CD8-positive, alpha-beta memory T cell (primary cell): ENCODE data around the gene SCRN3. TPM values are rescaled to one million over a fixed set of nuclear protein-coding genes. Genes with fewer than 3 reads are reported as not detected.

Source experiments
- CTCF ChIA-PET: fragments of 350-600 bp; sonication (Branson Sonifier 250); formaldehyde crosslinking; loops from one replicate; lab custom pipeline; 2021; ENCODE audit warnings: antibody characterized with exemption; lab: Charles Lee
- POLR2A ChIA-PET: fragments of 350-600 bp; sonication (Branson Sonifier 250); formaldehyde crosslinking; loops from one replicate; lab custom pipeline; 2021; ENCODE audit warnings: antibody characterized with exemption; lab: Charles Lee
- DNase-seq, 5 donors: peaks; one replicate each; pipeline versions ENCODE4 v3.0.0 to v3.0.0-alpha.2; 2020 to 2022; ENCODE audit warnings: mixed read lengths in 1 of 5
- H3K27ac ChIP-seq: one replicate; pipeline ENCODE4 v1.7.0; 2013; ENCODE audit warnings: low read depth, mild to moderate bottlenecking, low read length, moderate library complexity
- H3K27me3 ChIP-seq: 2 replicates; pipeline ENCODE4 v1.7.0; 2013; ENCODE audit warnings: low read length, mild to moderate bottlenecking; ENCODE audit not compliant: insufficient read depth, poor library complexity, severe bottlenecking
- H3K36me3 ChIP-seq: 2 replicates; pipeline ENCODE4 v1.7.0; 2013; ENCODE audit warnings: mild to moderate bottlenecking, low read length, moderate library complexity; ENCODE audit not compliant: insufficient read depth
- H3K4me1 ChIP-seq: 2 replicates; pipeline ENCODE4 v1.7.0; 2013; ENCODE audit warnings: mild to moderate bottlenecking, low read length, moderate library complexity; ENCODE audit not compliant: insufficient read depth
- H3K4me3 ChIP-seq: 2 replicates; pipeline ENCODE4 v1.7.0; 2013; ENCODE audit warnings: mild to moderate bottlenecking, low read length
- H3K9me3 ChIP-seq: 2 replicates; pipeline ENCODE4 v1.7.0; 2013; ENCODE audit warnings: mild to moderate bottlenecking, low read length
- H3K27ac Mint-ChIP-seq, 8 donors: one replicate each; pipeline ENCODE4 v1.8.0; 2020 to 2021; ENCODE audit warnings: mixed read lengths in 8 of 8, mild to moderate bottlenecking in 6 of 8, inconsistent platforms in 3 of 8, moderate library complexity in 3 of 8
- H3K27me3 Mint-ChIP-seq, 2 donors: one replicate each; pipeline ENCODE4 v1.8.0; 2020 to 2021; ENCODE audit warnings: mixed read lengths in 2 of 2, mild to moderate bottlenecking in 1 of 2, moderate library complexity in 1 of 2
- H3K36me3 Mint-ChIP-seq, 3 donors: one replicate each; pipeline ENCODE4 v1.8.0; 2020 to 2021; ENCODE audit warnings: mixed read lengths in 3 of 3, inconsistent platforms in 1 of 3, mild to moderate bottlenecking in 1 of 3
- H3K4me1 Mint-ChIP-seq, 3 donors: one replicate each; pipeline ENCODE4 v1.8.0; 2020 to 2021; ENCODE audit warnings: mixed read lengths in 3 of 3, inconsistent platforms in 1 of 3, mild to moderate bottlenecking in 1 of 3
- H3K4me3 Mint-ChIP-seq, 7 donors: one replicate each; pipeline ENCODE4 v1.8.0; 2020 to 2021; ENCODE audit warnings: mixed read lengths in 7 of 7, mild to moderate bottlenecking in 6 of 7, moderate library complexity in 4 of 7, inconsistent platforms in 2 of 7
- H3K9me3 Mint-ChIP-seq, 5 donors: one replicate each; pipeline ENCODE4 v1.8.0; 2020 to 2022; ENCODE audit warnings: mixed read lengths in 5 of 5, mild to moderate bottlenecking in 3 of 5, moderate library complexity in 2 of 5, inconsistent platforms in 1 of 5
- polyA plus RNA-seq: library from polyadenylated mRNA; unstranded; fragments of 300-500 nt; fragmentation: Illumina TruSeq; gene quantifications from one replicate; pipeline ENCODE4 v1.2.3, GENCODE V29; 2021
- total RNA-seq, 2 experiments: library from RNA; stranded (reverse); gene quantifications; one replicate each; pipeline ENCODE4 v1.2.3, GENCODE V29; 2021

The SCRN3 gene
- total and polyA plus RNA-seq, 3 experiments from 2014 or later = 10.2 to 16.0 (median 15.8) TPM

DNA sequence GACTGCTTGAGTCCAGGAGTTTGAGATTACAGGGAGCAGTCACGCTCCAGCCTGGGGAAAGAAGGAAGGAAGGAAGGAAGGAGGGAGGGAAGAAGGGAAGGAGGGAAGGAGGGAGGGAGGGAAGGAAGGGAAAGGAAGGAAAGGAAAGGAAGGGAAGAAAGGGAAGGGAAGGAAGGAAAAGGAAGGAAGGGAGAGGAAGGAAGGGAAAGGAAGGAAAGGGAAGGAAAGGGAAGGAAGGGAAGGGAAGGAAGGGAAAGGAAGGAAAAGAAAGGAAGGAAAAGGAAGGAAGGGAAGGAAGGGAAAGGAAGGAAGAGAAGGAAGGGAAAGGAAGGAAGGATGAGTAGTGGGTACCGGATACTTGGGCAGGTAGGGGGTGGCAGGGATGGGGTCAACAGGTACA, 59.0 kb downstream of the SCRN3 start:
- H3K27ac ChIP-seq = no peak overlapping the region
- POLR2A ChIA-PET = interaction anchor here (0.6 kb wide), 1 partner anchor 146 kb away, joined by 14 read pairs; no protein-coding TSS in a partner anchor
- Mint-ChIP-seq H3K27me3 (no peaks in the 10 kb centered on the region), H3K4me3 (no peak overlapping the region), H3K9me3 (no peaks in the 10 kb centered on the region), H3K4me1 (peaks cover 4 to 9% (median 9%) of the 10 kb centered on the region in 3 donors), H3K27ac (peak overlapping the region in 1 of 8 donors; percentile 82), H3K36me3 (peaks cover 5 to 81% (median 18%) of the 10 kb centered on the region in 3 donors)
- no peaks in the 10 kb centered on the region for H3K27me3 ChIP-seq
- H3K4me3 ChIP-seq = no peak overlapping the region
- no peak for DNase-seq
- H3K4me1 ChIP-seq = peaks cover 3% of the 10 kb centered on the region
- H3K36me3 ChIP-seq = peaks cover 4% of the 10 kb centered on the region
- H3K9me3 ChIP-seq = no peaks in the 10 kb centered on the region
- CTCF ChIA-PET = no interaction called here

DNA sequence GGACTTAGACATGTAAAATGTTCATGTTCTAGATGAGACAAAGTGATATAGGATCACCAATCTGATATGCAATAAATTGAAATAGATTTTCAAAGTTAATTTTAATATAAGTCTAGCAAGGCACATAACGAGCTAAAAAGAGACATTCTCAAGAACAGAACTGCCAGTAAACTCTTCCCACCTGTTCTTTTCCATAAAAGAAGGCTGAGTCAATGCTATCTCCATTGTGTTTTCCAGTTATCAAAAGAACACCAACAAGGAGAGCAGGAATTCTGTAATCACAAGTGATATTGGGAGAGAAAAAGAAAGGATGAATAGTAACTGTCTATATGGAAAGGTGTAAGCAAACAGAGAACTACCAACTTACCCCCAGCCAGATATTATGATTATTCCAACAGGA, 65.7 kb downstream of the SCRN3 start:
- CTCF ChIA-PET = interaction anchor here (0.9 to 5.5 kb wide), 8 partner anchors 14 to 238 kb away, joined by 3 to 77 read pairs (median 18); partner anchors contain the start of gene GPR155
- H3K36me3 ChIP-seq = peaks cover 5% of the 10 kb centered on the region
- no peaks in the 10 kb centered on the region for H3K27me3 ChIP-seq
- H3K4me3 Mint-ChIP-seq = no peak overlapping the region
- H3K9me3 Mint-ChIP-seq = no peaks in the 10 kb centered on the region
- H3K4me3 ChIP-seq = no peak overlapping the region
- no peak for DNase-seq
- no peaks in the 10 kb centered on the region for H3K27me3 Mint-ChIP-seq
- H3K9me3 ChIP-seq = no peaks in the 10 kb centered on the region
- H3K4me1 Mint-ChIP-seq = no peaks in the 10 kb centered on the region
- no peak overlapping the region for H3K27ac ChIP-seq
- POLR2A ChIA-PET = no interaction called here
- H3K27ac Mint-ChIP-seq = no peak overlapping the region
- H3K4me1 ChIP-seq = no peaks in the 10 kb centered on the region
- peaks cover 0 to 57% (median 4%) of the 10 kb centered on the region in 3 donors for H3K36me3 Mint-ChIP-seq

DNA sequence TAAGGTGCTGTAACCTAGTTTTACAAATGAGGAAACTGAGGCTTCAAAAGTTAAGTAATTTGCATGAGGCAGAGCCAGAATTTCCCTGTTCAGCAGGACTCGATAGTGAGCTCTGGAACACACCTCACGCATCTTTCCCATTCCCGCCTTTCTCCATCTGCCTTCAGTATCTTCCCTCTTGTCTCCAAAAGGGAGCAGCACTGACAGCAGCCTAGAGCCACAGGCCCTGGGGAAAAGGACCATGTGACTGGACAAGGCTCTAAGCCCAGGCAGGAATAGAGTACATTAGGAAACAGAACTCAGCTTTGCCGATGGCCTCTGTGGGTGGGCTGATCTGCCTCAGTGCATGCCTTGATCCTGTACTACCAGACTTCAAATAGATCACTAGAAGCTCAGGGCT, 69.8 kb downstream of the SCRN3 start:
- H3K36me3 Mint-ChIP-seq = peaks cover 8 to 47% (median 10%) of the 10 kb centered on the region in 3 donors
- H3K9me3 Mint-ChIP-seq = no peaks in the 10 kb centered on the region
- CTCF ChIA-PET = interaction anchor here (1.3 to 1.6 kb wide), 2 partner anchors 28 to 78 kb away, joined by 3 to 4 read pairs; no protein-coding TSS in a partner anchor

DNA sequence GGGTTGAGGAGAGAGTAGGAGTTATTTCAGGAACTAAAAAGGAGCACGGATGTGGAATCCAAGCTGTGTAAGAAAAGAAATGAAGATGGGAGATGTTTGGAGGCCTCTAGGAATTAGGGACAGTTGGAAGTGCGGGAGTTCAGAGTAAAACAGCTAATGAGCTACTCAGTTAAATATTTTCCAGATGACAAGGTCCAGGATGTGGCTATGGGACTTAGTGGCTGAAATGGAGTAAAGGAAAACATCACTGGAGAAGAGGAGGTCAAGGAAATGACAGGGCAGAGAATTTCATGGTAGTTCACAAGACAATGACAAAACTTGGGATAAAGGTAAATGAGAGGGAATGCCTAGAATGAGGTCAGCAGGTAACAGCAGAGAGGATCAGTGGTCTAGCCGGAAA, 78.3 kb downstream of the SCRN3 start:
- Mint-ChIP-seq H3K27me3 (no peaks in the 10 kb centered on the region), H3K36me3 (peaks cover 7 to 31% (median 13%) of the 10 kb centered on the region in 3 donors), H3K9me3 (no peaks in the 10 kb centered on the region), H3K4me3 (no peak overlapping the region), H3K27ac (peak overlapping the region in 4 of 8 donors; percentile 10 to 48 (median 31)), H3K4me1 (peaks cover 10 to 35% (median 33%) of the 10 kb centered on the region in 3 donors)
- H3K27ac ChIP-seq = no peak overlapping the region
- no peaks in the 10 kb centered on the region for H3K4me1 ChIP-seq
- no peak overlapping the region for H3K4me3 ChIP-seq
- POLR2A ChIA-PET = interaction anchor here (0.7 to 0.8 kb wide), 2 partner anchors 18 to 78 kb away, joined by 3 read pairs; no protein-coding TSS in a partner anchor
- H3K9me3 ChIP-seq = no peaks in the 10 kb centered on the region
- peaks cover 2% of the 10 kb centered on the region for H3K36me3 ChIP-seq
- DNase-seq = no peak
- CTCF ChIA-PET = interaction anchor here (1.1 to 2.7 kb wide), 5 partner anchors 9 to 214 kb away, joined by 3 to 16 read pairs (median 3); partner anchors contain the start of gene GPR155
- no peaks in the 10 kb centered on the region for H3K27me3 ChIP-seq

More for the DNA sequence above, 69.8 kb downstream of the SCRN3 start:
- no peaks in the 10 kb centered on the region for H3K9me3 ChIP-seq
- no peak for DNase-seq
- Mint-ChIP-seq H3K27me3 (no peaks in the 10 kb centered on the region), H3K27ac (no peak overlapping the region), H3K4me1 (peaks cover 0 to 1% (median 0%) of the 10 kb centered on the region in 3 donors), H3K4me3 (no peak overlapping the region)
- H3K27ac ChIP-seq = no peak overlapping the region
- no peaks in the 10 kb centered on the region for H3K4me1 ChIP-seq
- peaks cover 10% of the 10 kb centered on the region for H3K36me3 ChIP-seq
- POLR2A ChIA-PET = no interaction called here
- H3K27me3 ChIP-seq = no peaks in the 10 kb centered on the region
- no peak overlapping the region for H3K4me3 ChIP-seq

DNA sequence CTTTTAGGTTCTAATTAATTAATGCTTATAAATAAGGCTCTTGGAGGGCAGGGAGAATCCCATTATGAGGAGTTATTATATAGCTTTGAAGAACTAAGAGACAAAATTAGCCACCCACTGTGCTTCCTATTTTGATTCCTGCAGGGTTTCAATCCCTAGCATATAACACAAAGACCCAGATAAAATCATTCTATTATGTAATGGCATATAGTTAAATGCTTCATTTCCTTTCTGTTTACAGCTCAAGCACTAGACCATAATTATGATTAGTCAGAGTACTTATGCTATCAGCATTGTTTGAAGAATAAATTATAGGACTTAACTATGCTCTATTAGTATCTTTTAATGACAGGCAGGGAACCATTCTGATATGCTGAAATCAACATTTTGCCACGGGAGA, 82.2 kb downstream of the SCRN3 start:
- Mint-ChIP-seq H3K27ac (peak overlapping the region in 1 of 8 donors; percentile 58), H3K27me3 (no peaks in the 10 kb centered on the region), H3K4me1 (peaks cover 14 to 58% (median 50%) of the 10 kb centered on the region in 3 donors), H3K36me3 (peaks cover 11 to 59% (median 24%) of the 10 kb centered on the region in 3 donors), H3K4me3 (no peak overlapping the region), H3K9me3 (no peaks in the 10 kb centered on the region)
- H3K27ac ChIP-seq = no peak overlapping the region
- H3K4me1 ChIP-seq = no peaks in the 10 kb centered on the region
- no peaks in the 10 kb centered on the region for H3K27me3 ChIP-seq
- ChIA-PET POLR2A (no interaction called here), CTCF (interaction anchor here (1.8 kb wide), 1 partner anchor 15 kb away, joined by 6 read pairs; no protein-coding TSS in a partner anchor)
- no peak for DNase-seq
- H3K9me3 ChIP-seq = no peaks in the 10 kb centered on the region
- no peak overlapping the region for H3K4me3 ChIP-seq
- H3K36me3 ChIP-seq = peaks cover 5% of the 10 kb centered on the region

Other genes starting within 250 kb of the SCRN3 start
- 100 to 1,000 TPM; 139 to 146 TPM for gene OLA1, start 147.2 kb upstream of the SCRN3 start, total RNA-seq
- 63.4 TPM for gene OLA1, start 147.2 kb upstream of the SCRN3 start, polyA plus RNA-seq
- gene SP9, start 60.8 kb upstream of the SCRN3 start, total RNA-seq = not detected
- gene SP9, start 60.8 kb upstream of the SCRN3 start, polyA plus RNA-seq = not detected
- 1 to 10 TPM; 4.5 to 6.2 TPM for gene GPR155, start 91.3 kb downstream of the SCRN3 start, total RNA-seq
- gene GPR155, start 91.3 kb downstream of the SCRN3 start, polyA plus RNA-seq = 12.6 TPM
- gene WIPF1, start 202.1 kb downstream of the SCRN3 start, total RNA-seq = 100 to 1,000 TPM; 317 to 326 TPM
- 200 TPM for gene WIPF1, start 202.1 kb downstream of the SCRN3 start, polyA plus RNA-seq